Measurements from ENCODE around the gene HK2.
"Not testable (repeated sequence)": the region's sequence is repeated elsewhere in the genome, so short reads cannot be mapped to it uniquely, and the experiment has no call there.

The HK2 gene

GRCh38 chr2:74907560-74907959 lies 73.6 kb downstream of the HK2 start:
- not testable (repeated sequence) for H3K36me3 ChIP-seq (ENCODE audit: control insufficient read depth in 5 of 5, insufficient read depth in 5 of 5, low read length in 5 of 5); H3K27ac ChIP-seq (ENCODE audit: low read depth, low read length); H3K9me3 ChIP-seq (ENCODE audit: control insufficient read depth in 5 of 5, low read length in 5 of 5); H3K27me3 ChIP-seq (ENCODE audit: control insufficient read depth in 5 of 5, insufficient read depth in 4 of 5, low read length in 5 of 5); H3K9ac ChIP-seq (ENCODE audit: low read length in 5 of 5); H3K4me3 ChIP-seq (ENCODE audit: low read depth in 1 of 5, low read length in 5 of 5)
- peaks cover 0 to 10% (median 6%) of the 10 kb centered on the region in 5 donors for H3K4me1 ChIP-seq (ENCODE audit: control insufficient read depth in 5 of 5, insufficient read depth in 5 of 5, low read length in 5 of 5)

GRCh38 chr2:74908748-74909444 lies 75.0 kb downstream of the HK2 start:
- H3K4me1 ChIP-seq (ENCODE audit: control insufficient read depth in 5 of 5, insufficient read depth in 5 of 5, low read length in 5 of 5): peaks cover 0 to 10% (median 6%) of the 10 kb centered on the region in 5 donors
- peaks cover 0 to 6% (median 4%) of the 10 kb centered on the region in 5 donors for H3K27me3 ChIP-seq (ENCODE audit: control insufficient read depth in 5 of 5, insufficient read depth in 4 of 5, low read length in 5 of 5)
- H3K27ac ChIP-seq (ENCODE audit: low read depth, low read length): no peak overlapping the region
- H3K36me3 ChIP-seq (ENCODE audit: control insufficient read depth in 5 of 5, insufficient read depth in 5 of 5, low read length in 5 of 5): no peaks in the 10 kb centered on the region
- no peak overlapping the region for H3K9ac ChIP-seq (ENCODE audit: low read length in 5 of 5)
- peak overlapping the region in 2 of 5 donors; percentile 13 to 33 for H3K4me3 ChIP-seq (ENCODE audit: low read depth in 1 of 5, low read length in 5 of 5)
- H3K9me3 ChIP-seq (ENCODE audit: control insufficient read depth in 5 of 5, low read length in 5 of 5): no peaks in the 10 kb centered on the region

DNA sequence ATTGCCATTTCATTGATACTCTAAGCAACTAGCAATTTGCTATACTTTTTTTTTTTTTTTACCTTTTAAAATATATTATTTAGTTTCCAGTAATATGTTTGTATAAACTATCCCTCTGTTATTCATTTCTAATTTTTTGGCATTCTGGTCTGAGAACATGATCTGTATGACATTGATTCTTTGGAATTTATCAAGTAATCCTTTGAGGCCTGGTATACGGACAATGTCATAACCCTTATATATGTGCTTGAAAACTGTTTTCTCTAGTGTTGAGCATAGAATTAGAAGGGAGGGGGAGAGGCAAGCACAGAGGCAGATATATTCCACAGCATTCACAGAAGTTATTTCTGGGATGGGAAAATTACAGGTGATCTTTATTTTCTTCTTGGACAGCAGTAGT lies 76.3 kb downstream of the HK2 start:
- H3K9me3 ChIP-seq (ENCODE audit: control insufficient read depth in 5 of 5, low read length in 5 of 5): no peaks in the 10 kb centered on the region
- H3K4me3 ChIP-seq (ENCODE audit: low read depth in 1 of 5, low read length in 5 of 5): no peak overlapping the region
- peaks cover 0 to 6% (median 4%) of the 10 kb centered on the region in 5 donors for H3K27me3 ChIP-seq (ENCODE audit: control insufficient read depth in 5 of 5, insufficient read depth in 4 of 5, low read length in 5 of 5)
- H3K27ac ChIP-seq (ENCODE audit: low read depth, low read length): no peak overlapping the region
- H3K9ac ChIP-seq (ENCODE audit: low read length in 5 of 5): no peak overlapping the region
- H3K4me1 ChIP-seq (ENCODE audit: control insufficient read depth in 5 of 5, insufficient read depth in 5 of 5, low read length in 5 of 5): peaks cover 0 to 10% (median 6%) of the 10 kb centered on the region in 5 donors
- H3K36me3 ChIP-seq (ENCODE audit: control insufficient read depth in 5 of 5, insufficient read depth in 5 of 5, low read length in 5 of 5): no peaks in the 10 kb centered on the region

DNA sequence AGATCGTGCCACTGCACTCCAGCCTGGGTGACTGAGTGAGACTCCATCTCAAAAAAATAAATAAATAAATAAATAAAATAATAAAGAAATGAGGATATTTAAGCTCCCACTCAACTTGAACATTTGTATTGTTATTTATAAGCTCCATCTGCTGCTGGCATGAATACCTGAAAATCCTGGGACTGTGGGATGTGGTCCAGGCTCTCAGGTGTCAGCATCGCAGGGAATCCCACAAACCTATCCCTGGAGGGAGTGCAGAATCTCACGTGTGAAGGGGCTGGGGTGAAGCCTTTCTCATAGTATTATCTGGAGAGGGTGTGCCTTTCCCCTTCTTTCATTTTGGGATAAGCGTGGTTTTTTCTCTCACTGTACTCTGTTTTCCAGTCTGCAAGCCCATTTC lies 77.1 kb downstream of the HK2 start:
- H3K9ac ChIP-seq (ENCODE audit: low read length in 5 of 5): no peak overlapping the region
- H3K36me3 ChIP-seq (ENCODE audit: control insufficient read depth in 5 of 5, insufficient read depth in 5 of 5, low read length in 5 of 5): no peaks in the 10 kb centered on the region
- no peaks in the 10 kb centered on the region for H3K9me3 ChIP-seq (ENCODE audit: control insufficient read depth in 5 of 5, low read length in 5 of 5)
- H3K27me3 ChIP-seq (ENCODE audit: control insufficient read depth in 5 of 5, insufficient read depth in 4 of 5, low read length in 5 of 5): peaks cover 0 to 6% (median 4%) of the 10 kb centered on the region in 5 donors
- H3K27ac ChIP-seq (ENCODE audit: low read depth, low read length): no peak overlapping the region
- peaks cover 0 to 10% (median 6%) of the 10 kb centered on the region in 5 donors for H3K4me1 ChIP-seq (ENCODE audit: control insufficient read depth in 5 of 5, insufficient read depth in 5 of 5, low read length in 5 of 5)
- H3K4me3 ChIP-seq (ENCODE audit: low read depth in 1 of 5, low read length in 5 of 5): no peak overlapping the region

- H3K9me3 ChIP-seq (ENCODE audit: control insufficient read depth in 5 of 5, low read length in 5 of 5): no peaks in the 10 kb centered on the region
- H3K27me3 ChIP-seq (ENCODE audit: control insufficient read depth in 5 of 5, insufficient read depth in 4 of 5, low read length in 5 of 5): peaks cover 0 to 6% (median 0%) of the 10 kb centered on the region in 5 donors
These were observed 81.8 kb downstream of the HK2 start for GRCh38 chr2:74915743-74916142.

DNA sequence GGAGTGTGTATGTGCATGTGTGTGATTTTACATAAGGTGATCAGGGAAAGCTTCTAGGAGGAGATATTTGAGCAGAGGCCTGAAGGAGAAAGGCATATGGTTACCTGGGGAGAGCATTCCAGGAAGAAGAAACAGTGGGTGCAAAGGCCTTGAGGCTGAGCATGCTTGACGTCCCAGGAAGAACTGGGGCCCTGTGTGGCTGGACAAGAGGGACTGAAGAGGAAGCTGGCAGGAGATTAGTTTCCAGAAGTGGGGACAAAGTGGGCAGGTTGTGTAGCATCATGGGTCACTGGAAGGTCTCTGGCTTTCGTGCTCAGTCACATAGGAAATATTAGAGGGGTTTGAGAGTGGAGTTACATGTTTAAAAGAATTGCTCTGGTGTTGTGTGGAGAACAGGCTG lies 82.5 kb downstream of the HK2 start:
- peaks cover 0 to 8% (median 4%) of the 10 kb centered on the region in 5 donors for H3K4me1 ChIP-seq (ENCODE audit: control insufficient read depth in 5 of 5, insufficient read depth in 5 of 5, low read length in 5 of 5)
- no peak overlapping the region for H3K27ac ChIP-seq (ENCODE audit: low read depth, low read length)
- H3K36me3 ChIP-seq (ENCODE audit: control insufficient read depth in 5 of 5, insufficient read depth in 5 of 5, low read length in 5 of 5): no peaks in the 10 kb centered on the region
- H3K4me3 ChIP-seq (ENCODE audit: low read depth in 1 of 5, low read length in 5 of 5): no peak overlapping the region
- H3K9ac ChIP-seq (ENCODE audit: low read length in 5 of 5): no peak overlapping the region
- H3K27me3 ChIP-seq (ENCODE audit: control insufficient read depth in 5 of 5, insufficient read depth in 4 of 5, low read length in 5 of 5): peaks cover 0 to 6% (median 0%) of the 10 kb centered on the region in 5 donors
- H3K9me3 ChIP-seq (ENCODE audit: control insufficient read depth in 5 of 5, low read length in 5 of 5): no peaks in the 10 kb centered on the region

More at GRCh38 chr2:74915743-74916142, 81.8 kb downstream of the HK2 start:
- Histone ChIP-seq H3K4me3 (ENCODE audit: low read depth in 1 of 5, low read length in 5 of 5) (no peak overlapping the region), H3K4me1 (ENCODE audit: control insufficient read depth in 5 of 5, insufficient read depth in 5 of 5, low read length in 5 of 5) (peaks cover 0 to 8% (median 4%) of the 10 kb centered on the region in 5 donors), H3K27ac (ENCODE audit: low read depth, low read length) (no peak overlapping the region), H3K36me3 (ENCODE audit: control insufficient read depth in 5 of 5, insufficient read depth in 5 of 5, low read length in 5 of 5) (no peaks in the 10 kb centered on the region), H3K9ac (ENCODE audit: low read length in 5 of 5) (no peak overlapping the region)

- Histone ChIP-seq H3K36me3 (ENCODE audit: control insufficient read depth in 5 of 5, insufficient read depth in 5 of 5, low read length in 5 of 5) (no peaks in the 10 kb centered on the region), H3K4me1 (ENCODE audit: control insufficient read depth in 5 of 5, insufficient read depth in 5 of 5, low read length in 5 of 5) (peaks cover 2 to 17% (median 11%) of the 10 kb centered on the region in 5 donors), H3K27me3 (ENCODE audit: control insufficient read depth in 5 of 5, insufficient read depth in 4 of 5, low read length in 5 of 5) (peaks cover 0 to 4% (median 0%) of the 10 kb centered on the region in 5 donors), H3K4me3 (ENCODE audit: low read depth in 1 of 5, low read length in 5 of 5) (no peak overlapping the region), H3K9me3 (ENCODE audit: control insufficient read depth in 5 of 5, low read length in 5 of 5) (no peaks in the 10 kb centered on the region), H3K9ac (ENCODE audit: low read length in 5 of 5) (no peak overlapping the region), H3K27ac (ENCODE audit: low read depth, low read length) (no peak overlapping the region)
These were observed 84.0 kb downstream of the HK2 start for GRCh38 chr2:74917702-74918619.

- Histone ChIP-seq H3K36me3 (ENCODE audit: control insufficient read depth in 5 of 5, insufficient read depth in 5 of 5, low read length in 5 of 5) (no peaks in the 10 kb centered on the region), H3K4me3 (ENCODE audit: low read depth in 1 of 5, low read length in 5 of 5) (peak overlapping the region in 3 of 5 donors; percentile 13 to 43 (median 41)), H3K27ac (ENCODE audit: low read depth, low read length) (no peak overlapping the region), H3K9me3 (ENCODE audit: control insufficient read depth in 5 of 5, low read length in 5 of 5) (no peaks in the 10 kb centered on the region), H3K4me1 (ENCODE audit: control insufficient read depth in 5 of 5, insufficient read depth in 5 of 5, low read length in 5 of 5) (peaks cover 2 to 19% (median 15%) of the 10 kb centered on the region in 5 donors), H3K9ac (ENCODE audit: low read length in 5 of 5) (no peak overlapping the region), H3K27me3 (ENCODE audit: control insufficient read depth in 5 of 5, insufficient read depth in 4 of 5, low read length in 5 of 5) (peaks cover 0 to 4% (median 0%) of the 10 kb centered on the region in 5 donors)
These were observed 85.9 kb downstream of the HK2 start for GRCh38 chr2:74919827-74920226.

- no peak overlapping the region for H3K9ac ChIP-seq (ENCODE audit: low read length in 5 of 5)
- no peak overlapping the region for H3K4me3 ChIP-seq (ENCODE audit: low read depth in 1 of 5, low read length in 5 of 5)
- no peak overlapping the region for H3K27ac ChIP-seq (ENCODE audit: low read depth, low read length)
- no peaks in the 10 kb centered on the region for H3K36me3 ChIP-seq (ENCODE audit: control insufficient read depth in 5 of 5, insufficient read depth in 5 of 5, low read length in 5 of 5)
- peaks cover 0 to 4% (median 0%) of the 10 kb centered on the region in 5 donors for H3K27me3 ChIP-seq (ENCODE audit: control insufficient read depth in 5 of 5, insufficient read depth in 4 of 5, low read length in 5 of 5)
- no peaks in the 10 kb centered on the region for H3K9me3 ChIP-seq (ENCODE audit: control insufficient read depth in 5 of 5, low read length in 5 of 5)
- peaks cover 2 to 26% (median 21%) of the 10 kb centered on the region in 5 donors for H3K4me1 ChIP-seq (ENCODE audit: control insufficient read depth in 5 of 5, insufficient read depth in 5 of 5, low read length in 5 of 5)
These were observed 87.4 kb downstream of the HK2 start for GRCh38 chr2:74921236-74921736.
